ENCODE results near the gene PTBP1.

- TF ChIP-seq, protein P1, sequence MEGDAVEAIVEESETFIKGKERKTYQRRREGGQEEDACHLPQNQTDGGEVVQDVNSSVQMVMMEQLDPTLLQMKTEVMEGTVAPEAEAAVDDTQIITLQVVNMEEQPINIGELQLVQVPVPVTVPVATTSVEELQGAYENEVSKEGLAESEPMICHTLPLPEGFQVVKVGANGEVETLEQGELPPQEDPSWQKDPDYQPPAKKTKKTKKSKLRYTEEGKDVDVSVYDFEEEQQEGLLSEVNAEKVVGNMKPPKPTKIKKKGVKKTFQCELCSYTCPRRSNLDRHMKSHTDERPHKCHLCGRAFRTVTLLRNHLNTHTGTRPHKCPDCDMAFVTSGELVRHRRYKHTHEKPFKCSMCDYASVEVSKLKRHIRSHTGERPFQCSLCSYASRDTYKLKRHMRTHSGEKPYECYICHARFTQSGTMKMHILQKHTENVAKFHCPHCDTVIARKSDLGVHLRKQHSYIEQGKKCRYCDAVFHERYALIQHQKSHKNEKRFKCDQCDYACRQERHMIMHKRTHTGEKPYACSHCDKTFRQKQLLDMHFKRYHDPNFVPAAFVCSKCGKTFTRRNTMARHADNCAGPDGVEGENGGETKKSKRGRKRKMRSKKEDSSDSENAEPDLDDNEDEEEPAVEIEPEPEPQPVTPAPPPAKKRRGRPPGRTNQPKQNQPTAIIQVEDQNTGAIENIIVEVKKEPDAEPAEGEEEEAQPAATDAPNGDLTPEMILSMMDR (IDR thresholded peaks at IDR 0.05; ENCODE audit: extremely low read depth in 1 of 2, insufficient read depth in 1 of 2, low read depth in 1 of 2, low read length in 2 of 2): no peak
- TF ChIP-seq FOS (IDR thresholded peaks at IDR 0.05; ENCODE audit: borderline replicate concordance, insufficient read depth, low read length) (no peak), POLR2A (IDR thresholded peaks at IDR 0.05; ENCODE audit: low read depth, low read length) (no peak), EZH2 (IDR thresholded peaks at IDR 0.05; ENCODE audit: borderline replicate concordance, low read depth, low read length, severe bottlenecking) (no peak), POLR2AphosphoS5 (IDR thresholded peaks at IDR 0.05; ENCODE audit: insufficient read depth, low read depth, low read length) (no peak)
Measured at GRCh38 chr19:824885-825284, 27.6 kb downstream of the PTBP1 start.

Measured in endothelial cell of umbilical vein (primary cell).